ENCODE results near the gene FRMD3. TPM values are rescaled to one million over a fixed set of nuclear protein-coding genes. Genes with fewer than 3 reads are reported as not detected.

FRMD3 gene
- total and polyA plus RNA-seq, 8 donors = 0.87 to 2.6 (median 1.5) TPM

GRCh38 chr9:83535736-83536135 lies 2.5 kb downstream of the FRMD3 start:
- FAIRE-seq (no peak), ATAC-seq (no peak), DNase-seq (no peak)
- Histone ChIP-seq H3K36me3 (no peaks in the 10 kb centered on the region), H3K9me3 (no peaks in the 10 kb centered on the region), H3K4me1 (peaks cover 0 to 10% (median 6%) of the 10 kb centered on the region in 3 donors), H3K27ac (no peak overlapping the region), H3K27me3 (no peaks in the 10 kb centered on the region), H3K4me3 (no peak overlapping the region)
- intact Hi-C loops (cut with DNase I) = no loop called here
- no peak for TF ChIP-seq CTCF (IDR thresholded peaks at IDR 0.05)
- 86 to 93% methylated on average over 3 of the region's 3 CpGs for WGBS, 2 donors

- DNase-seq (no peak), FAIRE-seq (no peak), ATAC-seq (no peak)
- intact Hi-C loops (cut with DNase I) = no loop called here
- Histone ChIP-seq H3K27ac (no peak overlapping the region), H3K4me3 (no peak overlapping the region), H3K4me1 (peaks cover 0 to 6% (median 6%) of the 10 kb centered on the region in 3 donors), H3K36me3 (no peaks in the 10 kb centered on the region), H3K9me3 (no peaks in the 10 kb centered on the region), H3K27me3 (no peaks in the 10 kb centered on the region)
- 87 to 93% methylated on average over 2 of the region's 2 CpGs for WGBS, 2 donors
- TF ChIP-seq CTCF (IDR thresholded peaks at IDR 0.05) = no peak
Observed at GRCh38 chr9:83533296-83533695, 4.9 kb downstream of the FRMD3 start.

- Histone ChIP-seq H3K4me1 (no peaks in the 10 kb centered on the region), H3K9me3 (no peaks in the 10 kb centered on the region), H3K4me3 (no peak overlapping the region), H3K27ac (no peak overlapping the region), H3K36me3 (no peaks in the 10 kb centered on the region), H3K27me3 (no peaks in the 10 kb centered on the region)
- intact Hi-C loops (cut with DNase I) = no loop called here
- DNase-seq (no peak), ATAC-seq (no peak), FAIRE-seq (no peak)
- no peak for TF ChIP-seq CTCF (IDR thresholded peaks at IDR 0.05)
- WGBS, 2 donors = 80 to 86% methylated on average over 3 of the region's 3 CpGs
Observed at GRCh38 chr9:83526901-83527300, 11.3 kb downstream of the FRMD3 start.

- ATAC-seq (no peak), FAIRE-seq (no peak), DNase-seq (no peak)
- H3K27ac ChIP-seq = no peak overlapping the region
- no peaks in the 10 kb centered on the region for H3K9me3 ChIP-seq
- intact Hi-C loops (cut with DNase I) = no loop called here
- no peaks in the 10 kb centered on the region for H3K36me3 ChIP-seq
- H3K27me3 ChIP-seq = no peaks in the 10 kb centered on the region
- TF ChIP-seq CTCF (IDR thresholded peaks at IDR 0.05) = no peak
- H3K4me1 ChIP-seq = no peaks in the 10 kb centered on the region
- 93 to 97% methylated on average over 2 of the region's 2 CpGs for WGBS, 2 donors
- no peak overlapping the region for H3K4me3 ChIP-seq
Observed at GRCh38 chr9:83526211-83526610, 12.0 kb downstream of the FRMD3 start.

- H3K4me1 ChIP-seq = no peaks in the 10 kb centered on the region
- H3K9me3 ChIP-seq = no peaks in the 10 kb centered on the region
- FAIRE-seq (no peak), ATAC-seq (no peak), DNase-seq (no peak)
- H3K36me3 ChIP-seq = no peaks in the 10 kb centered on the region
- intact Hi-C loops (cut with DNase I) = no loop called here
- no peak for TF ChIP-seq CTCF (IDR thresholded peaks at IDR 0.05)
- H3K27me3 ChIP-seq = no peaks in the 10 kb centered on the region
- no peak overlapping the region for H3K4me3 ChIP-seq
- no peak overlapping the region for H3K27ac ChIP-seq
Observed at GRCh38 chr9:83523684-83524083, 14.5 kb downstream of the FRMD3 start.
